Superior temporal gyrus (tissue), 1 donor: Measurements from ENCODE around the gene FAM131A.

ENCODE experiments used
- DNase-seq: peaks from one replicate; pipeline ENCODE4 v3.0.0-alpha.2; 2016; ENCODE audit errors: extremely low spot score

FAM131A gene

GRCh38 chr3:184395320-184395660 lies 57.9 kb downstream of the FAM131A start:
- no peak for DNase-seq
